Liver (tissue), 9 donors: Measurements from ENCODE around the gene LIPE. TPM values are rescaled to one million over a fixed set of nuclear protein-coding genes. Genes with fewer than 3 reads are reported as not detected.

Experiments used
- DNase-seq: peaks from one replicate; pipeline ENCODE4 v3.0.0-alpha.2; 2017; ENCODE audit warnings: low spot score
- H3K27ac ChIP-seq, 2 donors: one replicate each; pipeline ENCODE4 v1.7.0; 2013; ENCODE audit warnings: inconsistent platforms in 2 of 2, low read length in 2 of 2, control low read depth in 1 of 2, low read depth in 1 of 2, mild to moderate bottlenecking in 1 of 2
- H3K27me3 ChIP-seq, 4 donors: one replicate each; pipeline versions ENCODE4 v1.6.1 to v1.7.0; 2013; ENCODE audit warnings: low read length in 3 of 4, inconsistent platforms in 1 of 4, mild to moderate bottlenecking in 1 of 4, moderate library complexity in 1 of 4; ENCODE audit not compliant: control insufficient read depth in 4 of 4, insufficient read depth in 4 of 4
- H3K36me3 ChIP-seq, 4 donors: one replicate each; pipeline versions ENCODE4 v1.6.1 to v1.7.0; 2013; ENCODE audit warnings: low read length in 3 of 4, mild to moderate bottlenecking in 3 of 4, low read depth in 1 of 4, moderate library complexity in 1 of 4; ENCODE audit not compliant: control insufficient read depth in 4 of 4, insufficient read depth in 3 of 4
- H3K4me1 ChIP-seq, 4 donors: one replicate each; pipeline versions ENCODE4 v1.6.1 to v1.7.0; 2013; ENCODE audit warnings: low read length in 3 of 4, mild to moderate bottlenecking in 3 of 4, moderate library complexity in 1 of 4; ENCODE audit not compliant: control insufficient read depth in 4 of 4, insufficient read depth in 4 of 4
- H3K4me3 ChIP-seq, 3 donors: one replicate each; pipeline versions ENCODE4 v1.6.1 to v1.7.0; 2013; ENCODE audit warnings: low read length in 3 of 3, control low read depth in 1 of 3, low read depth in 1 of 3, mild to moderate bottlenecking in 1 of 3
- H3K9ac ChIP-seq, 2 donors: one replicate each; pipeline ENCODE4 v1.7.0; 2013; ENCODE audit warnings: low read length in 2 of 2, mild to moderate bottlenecking in 2 of 2, moderate library complexity in 2 of 2, control low read depth in 1 of 2, low read depth in 1 of 2
- H3K9me3 ChIP-seq, 4 donors: one replicate each; pipeline versions ENCODE4 v1.6.1 to v1.7.0; 2013; ENCODE audit warnings: low read length in 3 of 4; ENCODE audit not compliant: control insufficient read depth in 4 of 4
- ATF3 ChIP-seq: IDR thresholded peaks from 2 replicates; pipeline ENCODE4 v1.6.1; 2016; ENCODE audit warnings: antibody characterized with exemption
- CTCF ChIP-seq: fragments of 150-350 bp; IDR thresholded peaks from 2 replicates; pipeline ENCODE4 v1.5.1; 2017; ENCODE audit warnings: improper control_type of control experiment, low read depth, low read length; ENCODE audit not compliant: missing input control
- EGR1 ChIP-seq, 2 donors: IDR thresholded peaks; 2 replicates each; pipeline ENCODE4 v1.6.1; 2016 to 2018; ENCODE audit warnings: antibody characterized with exemption in 2 of 2, low read depth in 2 of 2
- FOXA1 ChIP-seq: IDR thresholded peaks from 2 replicates; pipeline ENCODE4 v1.6.1; 2016; ENCODE audit warnings: antibody characterized with exemption
- FOXA2 ChIP-seq: IDR thresholded peaks from 2 replicates; pipeline ENCODE4 v1.6.1; 2016; ENCODE audit warnings: antibody characterized with exemption
- GABPA ChIP-seq, 2 donors: IDR thresholded peaks in 1 of 2; conservative IDR thresholded peaks in 1 of 2; 2 replicates each; pipeline ENCODE4 v1.6.1; 2016; ENCODE audit warnings: antibody characterized with exemption in 2 of 2, mild to moderate bottlenecking in 1 of 2, moderate library complexity in 1 of 2
- HNF4A ChIP-seq, 2 donors: conservative IDR thresholded peaks; 2 replicates each; pipeline ENCODE4 v1.6.1; 2016; ENCODE audit warnings: antibody characterized with exemption in 2 of 2, mild to moderate bottlenecking in 2 of 2
- HNF4G ChIP-seq: IDR thresholded peaks from 2 replicates; pipeline ENCODE4 v1.6.1; 2016; ENCODE audit warnings: antibody characterized with exemption
- MAX ChIP-seq: IDR thresholded peaks from 2 replicates; pipeline ENCODE4 v1.6.1; 2016; ENCODE audit warnings: antibody characterized with exemption
- NR2F2 ChIP-seq: IDR thresholded peaks from 2 replicates; pipeline ENCODE4 v1.6.1; 2016; ENCODE audit warnings: antibody characterized with exemption
- RAD21 ChIP-seq, 2 donors: IDR thresholded peaks; 2 replicates each; pipeline ENCODE4 v1.6.1; 2016; ENCODE audit warnings: antibody characterized with exemption in 2 of 2, mild to moderate bottlenecking in 2 of 2
- REST ChIP-seq: IDR thresholded peaks from 2 replicates; pipeline ENCODE4 v1.6.1; 2016; ENCODE audit warnings: antibody characterized with exemption, mild to moderate bottlenecking
- RXRA ChIP-seq, 2 donors: IDR thresholded peaks; 2 replicates each; pipeline ENCODE4 v1.6.1; 2017 to 2018; ENCODE audit warnings: antibody characterized with exemption in 2 of 2, mild to moderate bottlenecking in 1 of 2
- SP1 ChIP-seq: IDR thresholded peaks from 2 replicates; pipeline ENCODE4 v1.6.1; 2018; ENCODE audit warnings: antibody characterized with exemption, mild to moderate bottlenecking
- TAF1 ChIP-seq: conservative IDR thresholded peaks from 2 replicates; pipeline ENCODE4 v1.6.1; 2016; ENCODE audit warnings: antibody characterized with exemption, mild to moderate bottlenecking
- YY1 ChIP-seq: IDR thresholded peaks from 2 replicates; pipeline ENCODE4 v1.6.1; 2016; ENCODE audit warnings: antibody characterized with exemption, mild to moderate bottlenecking
- ZBTB33 ChIP-seq: IDR thresholded peaks from 2 replicates; pipeline ENCODE4 v1.6.1; 2016; ENCODE audit warnings: antibody characterized with exemption
- WGBS: extraction: QIAGEN DNeasy Blood & Tissue Kit; methylation state at CpG from one replicate; pipeline ENCODE4 v1.1.7; 2013; 5-methylcytosine and 5-hydroxymethylcytosine counted together
- polyA plus RNA-seq, 2 donors: library from polyadenylated mRNA; stranded (reverse) in 1 of 2; unstranded in 1 of 2; fragments of 200-250 nt in 1 of 2; fragments of >200 nt in 1 of 2; fragmentation: Nextera tagmentation in 1 of 2; extraction: Ambion mirVana in 1 of 2; gene quantifications; one replicate each; pipeline versions ENCODE4 v1.2.1 to v1.2.3, GENCODE V29; 2013 to 2015
- total RNA-seq, 2 donors: library from RNA; depleted of rRNA; stranded (reverse); fragments of >200 nt; gene quantifications; one replicate each; pipeline ENCODE4 v1.2.3, GENCODE V29; 2014
- donor health status: healthy.
- donor health status: healthy.
- donor health status: healthy.
- donor health status: healthy.
- donor health status: healthy.

The LIPE gene
- total and polyA plus RNA-seq, 4 donors: 0.88 to 4.7 (median 1.5) TPM

- Histone ChIP-seq H3K36me3 (no peaks in the 10 kb centered on the region), H3K27me3 (no peaks in the 10 kb centered on the region), H3K4me1 (peaks cover 8 to 22% (median 14%) of the 10 kb centered on the region in 4 donors), H3K9me3 (no peaks in the 10 kb centered on the region), H3K27ac (no peak overlapping the region), H3K4me3 (no peak overlapping the region), H3K9ac (no peak overlapping the region)
- DNase-seq: peak; percentile 69
- TF ChIP-seq CTCF (peak; percentile 71), TAF1 (no peak), HNF4A (conservative IDR thresholded peaks at IDR 0.05) (peak; percentile 16 to 33), ATF3 (no peak), RAD21 (IDR thresholded peaks at IDR 0.05) (peak; percentile 67 to 83), YY1 (no peak), NR2F2 (peak; percentile 37), SP1 (peak; percentile 6), RXRA (IDR thresholded peaks at IDR 0.05) (peak; percentile 27 to 73)
- 42% methylated on average over 10 of the region's 10 CpGs for WGBS
Measured at GRCh38 chr19:42420055-42420544, 7.1 kb downstream of the LIPE start.

- peaks cover 8 to 20% (median 14%) of the 10 kb centered on the region in 4 donors for H3K4me1 ChIP-seq
- no peaks in the 10 kb centered on the region for H3K27me3 ChIP-seq
- DNase-seq: no peak
- no peak overlapping the region for H3K4me3 ChIP-seq
- H3K27ac ChIP-seq: no peak overlapping the region
- 42% methylated on average over 6 of the region's 6 CpGs for WGBS
- TF ChIP-seq HNF4A (conservative IDR thresholded peaks at IDR 0.05) (peak in 1 of 2 donors; percentile 42), RXRA (IDR thresholded peaks at IDR 0.05) (peak in 1 of 2 donors; percentile 31), FOXA1 (no peak), SP1 (no peak)
- H3K36me3 ChIP-seq: no peaks in the 10 kb centered on the region
- H3K9ac ChIP-seq: no peak overlapping the region
- no peaks in the 10 kb centered on the region for H3K9me3 ChIP-seq
Measured at GRCh38 chr19:42419309-42419708, 7.9 kb downstream of the LIPE start.

- 83% methylated on average over 4 of the region's 4 CpGs for WGBS
- H3K4me3 ChIP-seq: no peak overlapping the region
- H3K36me3 ChIP-seq: no peaks in the 10 kb centered on the region
- no peaks in the 10 kb centered on the region for H3K27me3 ChIP-seq
- no peak for DNase-seq
- H3K27ac ChIP-seq: no peak overlapping the region
- peaks cover 7 to 11% (median 9%) of the 10 kb centered on the region in 4 donors for H3K4me1 ChIP-seq
- no peaks in the 10 kb centered on the region for H3K9me3 ChIP-seq
- no peak overlapping the region for H3K9ac ChIP-seq
- no peak for TF ChIP-seq ZBTB33
- TF ChIP-seq TAF1: no peak
- no peak for TF ChIP-seq YY1
- no peak for TF ChIP-seq MAX
- no peak for TF ChIP-seq RXRA (IDR thresholded peaks at IDR 0.05)
- no peak for TF ChIP-seq EGR1 (IDR thresholded peaks at IDR 0.05; ENCODE audit: low read depth in 2 of 2)
- TF ChIP-seq GABPA (IDR thresholded peaks at IDR 0.05 in 1 of 2, conservative IDR thresholded peaks at IDR 0.05 in 1 of 2): no peak
- TF ChIP-seq FOXA2: no peak
- no peak for TF ChIP-seq REST
- TF ChIP-seq HNF4A (conservative IDR thresholded peaks at IDR 0.05): no peak
- no peak for TF ChIP-seq SP1
- TF ChIP-seq NR2F2: no peak
- TF ChIP-seq HNF4G: no peak
- no peak for TF ChIP-seq ATF3
- no peak for TF ChIP-seq RAD21 (IDR thresholded peaks at IDR 0.05)
Measured at GRCh38 chr19:42412661-42413076, 14.5 kb downstream of the LIPE start.
